Activated naive CD8-positive, alpha-beta T cell treated with anti-CD3 and anti-CD28 coated beads, Interleukin-2, amount 50 U/mL, for 24 hours (primary cell): ENCODE data around the gene ICA1.
"Not testable (repeated sequence)": the region's sequence is repeated elsewhere in the genome, so short reads cannot be mapped to it uniquely, and the experiment has no call there.

Source experiments
- ATAC-seq: fragments of 150-1000 bp; cut with Tn5 transposase; one replicate; pipeline ENCODE4 v1.10.0; 2021
- DNase-seq: peaks from one replicate; pipeline ENCODE4 v3.0.0; 2021
- H3K27ac Mint-ChIP-seq: one replicate; pipeline ENCODE4 v1.8.0; 2021; ENCODE audit warnings: mild to moderate bottlenecking, mixed read lengths
- H3K27me3 Mint-ChIP-seq: one replicate; pipeline ENCODE4 v1.8.0; 2021; ENCODE audit warnings: mixed read lengths
- H3K36me3 Mint-ChIP-seq: one replicate; pipeline ENCODE4 v1.8.0; 2021; ENCODE audit warnings: low read depth, mixed read lengths
- H3K4me1 Mint-ChIP-seq: one replicate; pipeline ENCODE4 v1.8.0; 2021; ENCODE audit warnings: mixed read lengths
- H3K4me3 Mint-ChIP-seq: one replicate; pipeline ENCODE4 v1.8.0; 2021; ENCODE audit warnings: mild to moderate bottlenecking, moderate library complexity, mixed read lengths
- H3K9me3 Mint-ChIP-seq: one replicate; pipeline ENCODE4 v1.8.0; 2021; ENCODE audit warnings: mixed read lengths

Gene ICA1

DNA sequence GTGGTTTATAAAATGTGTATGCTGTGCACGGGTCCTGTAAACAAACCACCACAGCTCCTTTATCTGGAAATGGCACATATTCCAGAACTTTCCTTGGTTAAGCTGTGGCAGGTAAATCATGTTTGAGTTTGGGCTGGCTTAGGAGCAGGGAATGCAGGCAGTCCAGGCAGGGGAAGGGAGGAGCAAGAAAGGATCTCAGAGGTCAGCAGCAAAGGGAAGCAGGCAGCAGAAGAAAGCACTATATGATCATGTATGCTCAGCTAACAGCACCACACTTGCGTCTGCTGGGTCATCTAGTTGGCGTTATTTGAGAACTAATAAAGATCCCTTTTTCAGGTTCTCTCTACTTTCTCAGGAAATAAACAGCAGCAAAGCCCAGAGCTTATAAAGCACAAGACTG is 7.8 kb downstream of the ICA1 start:
- Mint-ChIP-seq H3K27ac (no peak overlapping the region), H3K27me3 (peaks cover 17% of the 10 kb centered on the region), H3K4me1 (peaks cover 3% of the 10 kb centered on the region), H3K36me3 (no peaks in the 10 kb centered on the region), H3K4me3 (no peak overlapping the region), H3K9me3 (no peaks in the 10 kb centered on the region)
- ATAC-seq: no peak
- no peak for DNase-seq

DNA sequence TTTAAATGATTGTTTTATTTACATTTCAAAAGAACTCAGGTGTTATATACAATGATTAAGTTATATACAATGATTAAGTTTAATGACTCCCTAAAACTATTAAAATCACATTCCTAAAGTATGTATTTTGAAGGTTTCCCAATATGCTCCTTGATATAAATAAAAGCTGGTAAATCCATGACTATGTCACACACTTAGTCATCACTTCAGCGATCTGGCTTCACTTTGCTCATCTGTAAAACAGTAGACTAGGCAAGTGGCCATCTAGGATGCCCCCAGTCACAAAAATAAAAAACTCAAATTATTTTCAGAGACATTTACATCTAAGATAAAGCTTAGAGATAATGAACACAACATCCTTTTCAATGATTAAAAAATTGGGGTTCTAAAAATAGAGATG is 10.8 kb downstream of the ICA1 start:
- Mint-ChIP-seq H3K27ac (no peak overlapping the region), H3K9me3 (no peaks in the 10 kb centered on the region), H3K4me1 (peaks cover 5% of the 10 kb centered on the region), H3K27me3 (peaks cover 17% of the 10 kb centered on the region), H3K4me3 (no peak overlapping the region), H3K36me3 (no peaks in the 10 kb centered on the region)
- ATAC-seq (no peak), DNase-seq (no peak)

DNA sequence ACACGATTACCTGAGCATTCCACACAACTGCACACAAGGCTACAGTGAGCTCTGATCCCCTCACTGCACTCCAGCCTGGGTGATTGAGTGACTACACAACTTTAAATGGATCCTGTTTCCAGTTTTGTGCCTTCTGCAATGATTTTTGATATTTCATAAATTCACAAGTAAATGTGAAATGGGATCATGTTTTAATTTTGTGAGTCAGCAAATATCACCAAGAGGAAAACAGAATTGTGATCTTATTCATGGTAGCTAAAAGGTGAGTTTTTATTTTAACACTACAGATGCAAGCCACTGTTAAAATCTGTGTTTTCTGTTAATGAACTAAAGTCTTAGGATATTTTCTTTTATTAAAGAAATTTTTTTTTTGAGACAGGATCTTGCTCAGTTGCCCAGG is 11.4 kb downstream of the ICA1 start:
- DNase-seq (no peak), ATAC-seq (no peak)
- no peak overlapping the region for H3K4me3 Mint-ChIP-seq
- peaks cover 17% of the 10 kb centered on the region for H3K27me3 Mint-ChIP-seq
- H3K4me1 Mint-ChIP-seq: peaks cover 5% of the 10 kb centered on the region
- H3K36me3 Mint-ChIP-seq: no peaks in the 10 kb centered on the region
- H3K27ac Mint-ChIP-seq: no peak overlapping the region
- H3K9me3 Mint-ChIP-seq: no peaks in the 10 kb centered on the region

DNA sequence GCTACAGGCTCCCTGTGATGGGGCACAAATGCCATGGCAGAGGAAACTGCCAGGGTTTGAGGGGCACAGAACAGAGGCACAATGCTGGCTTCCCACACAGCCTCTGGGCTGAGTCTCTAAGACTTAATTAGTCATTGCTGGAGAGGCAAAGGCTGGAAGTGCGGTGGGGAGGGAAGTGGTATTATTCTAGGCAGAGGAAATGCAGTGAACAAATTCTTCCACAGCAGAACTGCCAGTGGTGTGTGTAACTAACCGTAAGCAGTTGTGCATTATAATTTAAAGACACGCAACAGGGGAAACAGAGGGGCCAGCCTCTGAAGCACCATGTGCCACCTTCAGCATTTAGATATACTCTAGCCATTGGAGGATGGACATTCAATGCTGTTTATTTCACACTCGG is 12.8 kb downstream of the ICA1 start:
- no peak for DNase-seq
- Mint-ChIP-seq H3K36me3 (peaks cover 2% of the 10 kb centered on the region), H3K27ac (no peak overlapping the region), H3K4me1 (peaks cover 5% of the 10 kb centered on the region), H3K9me3 (peaks cover 10% of the 10 kb centered on the region), H3K27me3 (peaks cover 16% of the 10 kb centered on the region), H3K4me3 (no peak overlapping the region)
- ATAC-seq: peak; percentile 73

DNA sequence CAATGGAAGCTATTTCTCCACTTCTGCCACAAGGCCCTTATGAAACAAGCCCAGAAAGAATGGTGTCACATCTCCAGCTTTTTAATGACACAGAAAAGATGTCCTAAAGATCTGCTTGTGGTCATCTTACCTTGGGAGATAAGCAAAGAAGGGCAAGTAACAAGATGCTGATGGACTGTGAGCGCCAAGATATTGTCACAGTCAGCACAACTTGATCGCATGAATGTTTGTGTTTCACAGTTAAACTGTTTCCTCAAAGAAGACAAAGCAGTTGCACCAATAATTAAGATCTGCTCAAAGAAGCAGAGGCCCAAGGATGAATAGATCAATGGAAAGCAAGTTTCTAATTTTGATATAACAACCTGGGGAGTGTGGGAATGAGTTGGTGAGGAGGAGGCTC is 15.9 kb downstream of the ICA1 start:
- peaks cover 5% of the 10 kb centered on the region for H3K4me1 Mint-ChIP-seq
- ATAC-seq: no peak

DNA sequence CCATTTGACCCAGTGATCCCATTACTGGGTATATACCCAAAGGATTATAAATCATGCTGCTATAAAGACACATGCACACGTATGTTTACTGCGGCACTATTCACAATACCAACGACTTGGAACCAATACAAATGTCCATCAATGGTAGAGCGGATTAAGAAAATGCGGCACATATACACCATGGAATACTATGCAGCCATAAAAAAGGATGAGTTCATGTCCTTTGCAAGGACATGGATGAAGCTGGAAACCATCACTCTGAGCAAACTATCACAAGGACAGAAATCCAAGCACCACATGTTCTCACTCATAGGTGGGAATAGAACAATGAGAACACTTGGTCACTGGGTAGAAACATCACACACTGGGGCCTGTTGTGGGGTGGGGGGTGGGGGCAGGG is 16.9 kb downstream of the ICA1 start:
- not testable (repeated sequence) for H3K4me1 Mint-ChIP-seq, ATAC-seq, H3K4me3 Mint-ChIP-seq, DNase-seq, H3K36me3 Mint-ChIP-seq, H3K27ac Mint-ChIP-seq
- Mint-ChIP-seq H3K27me3 (peaks cover 11% of the 10 kb centered on the region), H3K9me3 (peaks cover 35% of the 10 kb centered on the region)

More for the DNA sequence above, 15.9 kb downstream of the ICA1 start:
- DNase-seq: no peak
- no peak overlapping the region for H3K27ac Mint-ChIP-seq
- peaks cover 27% of the 10 kb centered on the region for H3K9me3 Mint-ChIP-seq
- no peak overlapping the region for H3K4me3 Mint-ChIP-seq
- H3K36me3 Mint-ChIP-seq: peaks cover 8% of the 10 kb centered on the region
- H3K27me3 Mint-ChIP-seq: peaks cover 14% of the 10 kb centered on the region

DNA sequence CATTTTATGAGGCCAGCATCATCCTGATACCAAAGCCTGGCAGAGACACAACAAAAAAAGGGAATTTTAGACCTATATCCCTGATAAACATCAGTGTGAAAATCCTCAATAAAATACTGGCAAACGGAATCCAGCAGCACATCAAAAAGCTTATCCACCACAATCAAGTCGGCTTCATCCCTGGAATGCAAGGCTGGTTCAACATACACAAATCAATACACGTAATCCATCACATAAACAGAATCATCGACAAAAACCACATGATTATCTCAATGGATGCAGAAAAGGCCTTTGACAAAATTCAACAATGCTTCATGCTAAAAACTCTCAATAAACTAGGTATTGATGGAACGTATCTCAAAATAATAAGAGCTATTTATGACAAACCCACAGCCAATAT is 18.9 kb downstream of the ICA1 start:
- not testable (repeated sequence) for H3K36me3 Mint-ChIP-seq, DNase-seq, H3K4me1 Mint-ChIP-seq, ATAC-seq, H3K27ac Mint-ChIP-seq, H3K4me3 Mint-ChIP-seq
- Mint-ChIP-seq H3K9me3 (peaks cover 35% of the 10 kb centered on the region), H3K27me3 (peaks cover 14% of the 10 kb centered on the region)

DNA sequence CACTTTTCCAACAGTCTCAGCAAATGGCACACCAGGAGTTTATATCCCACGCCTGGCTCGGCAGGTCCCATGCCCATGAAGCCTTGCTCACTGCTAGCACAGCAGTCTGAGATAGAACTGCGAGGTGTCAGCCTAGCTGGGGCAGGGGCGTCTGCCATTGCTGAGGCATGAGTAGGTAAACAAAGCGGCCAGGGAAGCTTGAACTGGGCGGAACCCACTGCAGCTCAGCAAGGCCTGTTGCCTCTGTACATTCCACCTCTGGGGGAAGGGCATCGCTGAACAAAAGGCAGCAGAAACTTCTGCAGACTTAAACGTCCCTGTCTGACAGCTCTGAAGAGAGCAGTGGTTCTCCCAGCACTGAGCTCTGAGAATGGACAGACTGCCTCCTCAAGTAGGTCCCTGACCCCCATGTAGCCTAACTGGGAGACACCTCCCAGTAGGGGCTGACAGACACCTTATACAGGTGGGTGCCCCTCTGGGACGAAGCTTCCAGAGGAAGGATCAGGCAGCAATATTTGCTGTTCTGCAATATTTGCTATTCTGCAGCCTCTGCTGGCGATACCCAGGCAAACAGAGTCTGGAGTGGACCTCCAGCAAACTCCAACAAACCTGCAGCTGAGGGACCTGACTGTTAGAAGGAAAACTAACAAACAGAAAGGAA is 22.1 kb downstream of the ICA1 start:
- H3K4me1 Mint-ChIP-seq, DNase-seq, ATAC-seq, H3K27ac Mint-ChIP-seq, H3K36me3 Mint-ChIP-seq, H3K4me3 Mint-ChIP-seq: not testable (repeated sequence)
- peaks cover 32% of the 10 kb centered on the region for H3K9me3 Mint-ChIP-seq
- peaks cover 16% of the 10 kb centered on the region for H3K27me3 Mint-ChIP-seq

DNA sequence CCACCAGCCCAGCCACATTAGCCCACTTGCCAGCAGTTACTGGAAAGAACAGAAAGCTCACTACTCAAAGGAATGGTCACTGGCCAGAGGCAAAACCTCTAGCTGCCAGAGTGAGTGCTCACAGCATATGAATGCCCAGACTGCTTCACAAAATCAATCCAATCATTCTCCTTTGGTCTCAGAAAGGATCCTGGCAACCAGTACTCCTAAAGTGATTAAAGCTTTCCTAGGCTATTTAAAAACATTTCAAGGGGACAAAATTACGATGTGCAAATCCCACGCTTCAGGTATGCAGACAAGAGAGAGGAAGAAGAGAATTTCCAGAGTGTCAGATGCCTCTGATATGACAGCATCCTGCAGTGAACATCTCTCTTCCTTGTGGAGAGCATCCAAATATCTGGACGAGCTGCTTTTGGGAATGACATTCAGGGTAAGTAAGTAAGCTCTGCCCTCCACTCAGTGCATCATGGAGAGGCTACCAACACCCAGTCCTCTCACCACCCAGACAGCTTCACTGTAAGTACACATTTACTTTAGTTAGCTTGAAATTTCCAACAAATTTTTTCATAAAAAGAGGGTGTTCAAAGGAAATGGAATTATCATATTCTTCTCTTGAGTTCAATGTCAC is 25.1 kb downstream of the ICA1 start:
- H3K36me3 Mint-ChIP-seq: no peaks in the 10 kb centered on the region
- H3K27ac Mint-ChIP-seq: no peak overlapping the region
- peaks cover 11% of the 10 kb centered on the region for H3K9me3 Mint-ChIP-seq
- no peaks in the 10 kb centered on the region for H3K4me1 Mint-ChIP-seq
- H3K4me3 Mint-ChIP-seq: no peak overlapping the region
- peaks cover 16% of the 10 kb centered on the region for H3K27me3 Mint-ChIP-seq
- DNase-seq (no peak), ATAC-seq (no peak)

DNA sequence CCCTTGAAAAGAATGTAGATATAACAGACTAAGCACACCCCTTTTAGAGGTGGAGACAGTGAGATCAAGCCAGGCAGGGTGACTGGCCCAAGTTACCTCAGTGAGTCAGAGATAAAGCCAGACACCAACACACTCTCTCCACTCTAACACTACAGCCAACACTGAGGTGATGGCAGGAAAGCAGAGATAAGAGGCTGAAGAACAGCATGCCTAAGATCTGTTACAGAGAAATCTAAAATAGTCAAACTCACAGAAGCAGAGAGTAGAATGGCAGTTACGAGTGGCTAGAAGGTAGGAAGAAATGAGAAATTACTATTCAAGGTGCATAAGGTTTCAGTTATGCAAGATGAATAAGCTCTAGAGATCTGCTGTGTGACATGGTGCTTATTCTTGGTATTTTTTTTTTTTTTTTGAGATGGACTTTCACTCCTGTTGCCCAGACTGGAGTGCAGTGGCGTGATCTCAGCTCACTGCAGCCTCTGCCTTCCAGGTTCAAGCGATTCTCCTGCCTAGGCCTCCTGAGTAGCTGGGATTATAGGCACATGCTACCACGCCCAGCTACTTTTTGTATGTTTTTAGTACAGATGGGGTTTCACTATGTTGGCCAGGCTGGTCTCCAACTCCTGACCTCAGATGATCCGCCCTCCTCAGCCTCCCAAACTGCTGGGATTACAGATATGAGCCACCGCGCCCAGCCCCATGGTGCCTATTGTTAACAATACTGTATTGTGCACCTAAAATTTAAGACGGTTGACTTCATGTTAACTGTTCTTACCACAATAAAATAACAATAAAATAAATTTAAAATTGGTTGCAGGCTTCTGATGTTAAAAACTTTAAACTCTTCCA is 28.7 kb downstream of the ICA1 start:
- peak; percentile 88 for ATAC-seq
- H3K9me3 Mint-ChIP-seq: no peaks in the 10 kb centered on the region
- H3K4me3 Mint-ChIP-seq: no peak overlapping the region
- peaks cover 10% of the 10 kb centered on the region for H3K27me3 Mint-ChIP-seq
- H3K36me3 Mint-ChIP-seq: no peaks in the 10 kb centered on the region
- H3K27ac Mint-ChIP-seq: no peak overlapping the region
- H3K4me1 Mint-ChIP-seq: no peaks in the 10 kb centered on the region
- no peak for DNase-seq

DNA sequence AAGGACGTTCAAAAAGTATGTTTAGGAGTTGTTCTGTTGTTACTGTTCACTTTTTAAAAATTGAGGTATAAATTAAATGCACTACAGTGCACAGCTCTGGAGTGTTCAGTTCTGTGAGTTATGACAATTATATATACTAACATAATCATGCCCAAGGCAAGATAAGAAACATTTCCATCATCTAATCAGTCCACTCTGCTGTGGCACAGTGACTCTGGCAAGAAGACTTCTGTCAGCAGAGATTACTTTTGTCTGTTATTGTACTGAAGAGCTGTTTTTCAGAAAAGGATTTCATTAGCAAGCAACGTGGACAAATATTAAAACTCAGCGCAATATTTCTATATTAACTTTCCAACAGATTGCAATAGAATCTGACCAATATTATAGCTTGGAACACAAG is 32.0 kb downstream of the ICA1 start:
- no peaks in the 10 kb centered on the region for H3K9me3 Mint-ChIP-seq
- H3K4me1 Mint-ChIP-seq: peaks cover 2% of the 10 kb centered on the region
- H3K4me3 Mint-ChIP-seq: no peak overlapping the region
- H3K36me3 Mint-ChIP-seq: no peaks in the 10 kb centered on the region
- ATAC-seq (no peak), DNase-seq (no peak)
- peaks cover 22% of the 10 kb centered on the region for H3K27me3 Mint-ChIP-seq
- H3K27ac Mint-ChIP-seq: no peak overlapping the region

DNA sequence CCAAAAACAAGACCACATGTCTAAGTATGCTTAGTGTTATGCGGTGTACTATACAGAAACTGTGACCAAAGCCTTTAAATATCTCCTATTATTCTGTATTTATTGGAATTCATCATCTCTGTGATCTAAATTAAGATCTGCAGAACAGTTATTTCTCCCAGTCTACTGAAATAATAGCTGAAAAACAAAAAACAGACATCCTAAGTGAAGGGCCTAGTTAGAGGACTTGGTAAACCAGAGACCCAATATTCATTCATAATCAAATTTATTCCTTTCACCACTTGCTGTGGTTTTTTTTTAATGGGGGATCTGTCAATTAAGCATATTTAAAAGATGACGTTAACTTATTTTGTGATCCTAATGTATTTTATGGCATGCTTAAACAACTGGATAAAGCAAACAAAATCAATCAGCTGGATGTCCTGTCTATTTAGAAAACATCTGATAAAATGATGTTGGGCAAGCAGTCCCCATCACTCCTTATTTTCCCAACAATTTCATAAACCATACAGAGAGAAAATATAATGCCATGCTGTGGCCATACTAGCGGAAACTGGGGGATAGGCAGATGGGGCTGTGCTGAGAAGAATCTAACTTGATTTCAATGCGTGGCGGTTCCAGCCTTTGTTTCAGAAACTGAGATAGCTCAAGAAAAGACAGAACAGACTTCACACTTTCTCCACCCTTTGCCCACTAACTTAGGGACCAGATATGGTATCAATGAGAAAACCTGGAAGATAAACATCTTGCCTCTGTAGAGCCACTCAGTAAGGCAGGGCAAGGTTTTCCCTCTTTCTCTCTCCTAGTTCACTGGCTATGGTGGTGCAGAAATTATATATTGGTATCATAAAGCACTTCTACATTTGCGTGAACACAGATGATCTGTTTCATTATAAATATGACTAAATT is 32.9 kb downstream of the ICA1 start:
- ATAC-seq (no peak), DNase-seq (no peak)
- Mint-ChIP-seq H3K4me3 (no peak overlapping the region), H3K27me3 (peaks cover 25% of the 10 kb centered on the region), H3K9me3 (no peaks in the 10 kb centered on the region), H3K27ac (no peak overlapping the region), H3K4me1 (peaks cover 2% of the 10 kb centered on the region), H3K36me3 (no peaks in the 10 kb centered on the region)

DNA sequence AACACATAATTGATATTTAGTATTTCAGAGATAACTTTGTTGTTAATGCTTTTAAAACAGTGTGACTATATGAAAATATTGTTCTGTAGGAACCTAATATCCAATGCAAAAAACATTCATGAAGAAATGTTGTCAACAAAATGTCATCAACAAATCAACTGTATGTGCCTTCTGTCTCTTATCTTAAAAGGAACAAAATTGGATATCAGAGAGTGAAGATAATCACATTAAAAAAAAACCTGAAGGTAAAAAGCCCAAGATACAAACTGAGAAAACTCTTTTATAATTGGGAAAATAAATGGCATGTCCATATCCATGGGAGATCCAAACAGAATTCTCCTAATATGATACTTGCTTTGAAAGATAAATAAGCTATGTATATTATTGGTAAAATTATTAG is 33.9 kb downstream of the ICA1 start:
- Mint-ChIP-seq H3K27me3 (peaks cover 24% of the 10 kb centered on the region), H3K9me3 (no peaks in the 10 kb centered on the region), H3K4me3 (no peak overlapping the region), H3K27ac (no peak overlapping the region), H3K36me3 (no peaks in the 10 kb centered on the region), H3K4me1 (peaks cover 2% of the 10 kb centered on the region)
- DNase-seq: no peak
- ATAC-seq: no peak

DNA sequence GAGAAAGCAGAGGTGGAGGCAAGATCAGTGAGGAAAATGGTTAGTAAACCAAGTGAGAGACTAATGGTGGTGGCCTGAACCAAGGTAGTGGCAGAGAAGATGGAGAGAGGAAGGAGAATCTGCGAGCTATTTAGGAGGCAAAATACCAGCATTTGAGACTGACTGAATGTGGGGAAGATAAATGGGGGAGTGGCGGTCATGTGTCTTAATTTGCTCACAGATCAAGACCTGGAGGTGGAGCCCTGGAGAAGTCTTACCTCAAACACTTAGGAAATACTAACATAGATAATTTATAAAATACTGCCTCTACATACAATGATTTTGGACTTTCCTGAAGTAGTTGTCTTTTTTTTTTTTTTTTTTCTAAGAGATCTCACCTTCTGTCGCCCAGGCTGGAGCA is 34.7 kb downstream of the ICA1 start:
- ATAC-seq (no peak), DNase-seq (no peak)
- Mint-ChIP-seq H3K9me3 (no peaks in the 10 kb centered on the region), H3K36me3 (no peaks in the 10 kb centered on the region), H3K27me3 (peaks cover 24% of the 10 kb centered on the region), H3K27ac (no peak overlapping the region), H3K4me1 (peaks cover 2% of the 10 kb centered on the region), H3K4me3 (no peak overlapping the region)
